BE2C (cell line): ENCODE data around the gene CSMD2.

Source experiments
- DNase-seq: peaks from one replicate; pipeline ENCODE4 v3.0.0-alpha.2; 2020
- H3K27me3 ChIP-seq: fragments of 250-450 bp; sonication (Bioruptor Pico); 2 replicates; pipeline ENCODE4 v1.5.1; 2020; ENCODE audit warnings: mild to moderate bottlenecking
- H3K36me3 ChIP-seq: fragments of 250-450 bp; sonication (Bioruptor Pico); 2 replicates; pipeline ENCODE4 v1.5.1; 2020; ENCODE audit warnings: mild to moderate bottlenecking
- H3K4me1 ChIP-seq: fragments of 250-450 bp; sonication (Bioruptor Pico); 2 replicates; pipeline ENCODE4 v1.5.1; 2020
- H3K4me3 ChIP-seq: 2 replicates; pipeline ENCODE4 v1.5.1; 2011; ENCODE audit warnings: low read depth, low read length
- H3K9me3 ChIP-seq: fragments of 250-450 bp; sonication (Bioruptor Pico); 2 replicates; pipeline ENCODE4 v1.5.1; 2020
- CTCF ChIP-seq: IDR thresholded peaks from 2 replicates; pipeline ENCODE4 v1.5.1; 2012; ENCODE audit warnings: mild to moderate bottlenecking, low read depth, low read length

CSMD2 gene

DNA sequence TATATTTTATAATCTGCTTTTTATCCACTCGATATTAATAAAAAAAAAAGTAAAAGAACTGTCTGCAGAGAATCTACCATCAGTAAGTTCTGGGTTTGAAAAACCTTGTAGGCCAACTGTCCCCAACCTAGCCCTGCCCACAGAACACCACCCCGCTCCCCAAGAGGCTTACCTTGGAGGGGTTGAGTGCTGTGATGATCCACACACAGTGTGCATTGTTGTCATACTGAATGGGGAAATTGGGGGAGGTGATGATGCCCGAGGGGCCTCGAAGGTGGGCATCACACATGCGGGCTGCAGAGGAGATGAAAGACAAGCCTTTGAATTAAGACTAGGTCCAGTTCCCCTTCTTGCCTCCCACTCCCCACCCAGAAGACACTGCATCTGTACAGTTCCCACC lies 354.5 kb downstream of the CSMD2 start:
- H3K9me3 ChIP-seq: no peaks in the 10 kb centered on the region
- H3K4me3 ChIP-seq: no peak overlapping the region
- H3K36me3 ChIP-seq: no peaks in the 10 kb centered on the region
- no peak for TF ChIP-seq CTCF
- no peaks in the 10 kb centered on the region for H3K4me1 ChIP-seq
- H3K27me3 ChIP-seq: no peaks in the 10 kb centered on the region
- DNase-seq: no peak

- no peak overlapping the region for H3K4me3 ChIP-seq
- no peaks in the 10 kb centered on the region for H3K9me3 ChIP-seq
- DNase-seq: no peak
- H3K4me1 ChIP-seq: no peaks in the 10 kb centered on the region
- H3K36me3 ChIP-seq: no peaks in the 10 kb centered on the region
- H3K27me3 ChIP-seq: no peaks in the 10 kb centered on the region
- no peak for TF ChIP-seq CTCF
Measured at GRCh38 chr1:33805988-33806387, 359.0 kb downstream of the CSMD2 start.

- Histone ChIP-seq H3K4me3 (no peak overlapping the region), H3K36me3 (no peaks in the 10 kb centered on the region), H3K27me3 (no peaks in the 10 kb centered on the region), H3K4me1 (no peaks in the 10 kb centered on the region), H3K9me3 (no peaks in the 10 kb centered on the region)
- no peak for TF ChIP-seq CTCF
- DNase-seq: no peak
Measured at GRCh38 chr1:33802268-33802667, 362.8 kb downstream of the CSMD2 start.

DNA sequence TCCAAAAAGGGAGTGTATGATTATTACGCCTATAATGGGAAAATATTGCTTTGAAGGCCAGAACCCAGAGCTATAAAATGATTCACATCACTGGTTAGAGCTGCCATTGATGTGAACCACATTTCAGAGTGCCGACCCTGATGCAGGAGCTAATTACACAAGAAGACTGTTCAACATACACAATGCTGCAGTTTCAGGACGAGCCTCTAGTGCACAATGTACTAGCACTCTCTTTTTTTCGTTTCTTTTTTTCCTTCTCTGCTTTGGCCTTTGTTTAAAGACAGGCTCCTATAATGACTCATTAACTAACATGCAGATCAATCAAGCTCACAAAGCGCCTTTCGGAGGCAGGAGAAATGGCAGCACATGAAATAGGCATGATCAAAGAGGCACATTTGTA lies 367.2 kb downstream of the CSMD2 start:
- Histone ChIP-seq H3K27me3 (no peaks in the 10 kb centered on the region), H3K9me3 (no peaks in the 10 kb centered on the region), H3K4me1 (no peaks in the 10 kb centered on the region), H3K4me3 (no peak overlapping the region), H3K36me3 (no peaks in the 10 kb centered on the region)
- DNase-seq: no peak
- no peak for TF ChIP-seq CTCF

GRCh38 chr1:33792651-33793050 lies 372.4 kb downstream of the CSMD2 start:
- Histone ChIP-seq H3K36me3 (no peaks in the 10 kb centered on the region), H3K4me3 (no peak overlapping the region), H3K9me3 (no peaks in the 10 kb centered on the region), H3K4me1 (no peaks in the 10 kb centered on the region), H3K27me3 (no peaks in the 10 kb centered on the region)
- TF ChIP-seq CTCF: no peak
- no peak for DNase-seq

GRCh38 chr1:33792216-33792615 lies 372.8 kb downstream of the CSMD2 start:
- Histone ChIP-seq H3K27me3 (no peaks in the 10 kb centered on the region), H3K9me3 (no peaks in the 10 kb centered on the region), H3K4me3 (no peak overlapping the region), H3K4me1 (no peaks in the 10 kb centered on the region), H3K36me3 (no peaks in the 10 kb centered on the region)
- no peak for DNase-seq
- no peak for TF ChIP-seq CTCF
